Adipose tissue (tissue), 3 donors: ENCODE data around the gene OSBPL5. TPM values are rescaled to one million over a fixed set of nuclear protein-coding genes. Genes with fewer than 3 reads are reported as not detected.
"Not testable (repeated sequence)": the region's sequence is repeated elsewhere in the genome, so short reads cannot be mapped to it uniquely, and the experiment has no call there.

Experiments
- H3K27ac ChIP-seq: one replicate; pipeline ENCODE4 v1.5.1; 2013; ENCODE audit warnings: low read depth, low read length
- WGBS, 3 donors: extraction: QIAGEN DNeasy Blood & Tissue Kit; methylation state at CpG; one replicate each; pipeline ENCODE4 v1.1.7; 2013; 5-methylcytosine and 5-hydroxymethylcytosine counted together
- polyA plus RNA-seq, 3 donors: library from polyadenylated mRNA; stranded (reverse); fragments of 200-250 nt; gene quantifications; one replicate each; pipeline ENCODE4 v1.2.3, GENCODE V29; 2013
- donor health status: healthy with polysubstance abuse.
- donor health status: Bipolar disorder and iron deficiency.
- donor health status: healthy.

OSBPL5 gene
- polyA plus RNA-seq, 3 donors = 9.5 to 25.3 (median 19.7) TPM

DNA sequence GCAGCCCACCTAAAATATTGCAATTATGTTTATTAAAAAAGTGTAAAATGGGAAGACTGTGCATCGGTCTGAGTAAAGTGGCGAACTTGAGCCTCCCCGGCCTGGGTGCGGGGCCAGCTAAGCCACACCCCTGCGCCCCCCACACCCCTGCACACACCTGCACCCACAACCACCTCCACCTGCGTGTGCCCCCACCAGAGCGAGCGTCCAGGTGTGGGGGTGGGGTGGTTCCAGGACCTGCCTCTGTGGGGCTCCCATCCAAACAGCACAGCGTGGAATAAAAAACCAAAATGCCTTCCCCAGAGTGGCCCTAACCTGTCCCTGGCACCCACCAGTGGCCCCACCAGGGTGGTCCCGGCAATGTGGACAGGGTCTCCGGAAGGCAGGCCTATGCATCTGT lies 77.7 kb downstream of the OSBPL5 start:
- H3K27ac ChIP-seq = no peak overlapping the region
- WGBS, 3 donors = 87 to 96% (median 90%) methylated on average over 11 of the region's 11 CpGs

DNA sequence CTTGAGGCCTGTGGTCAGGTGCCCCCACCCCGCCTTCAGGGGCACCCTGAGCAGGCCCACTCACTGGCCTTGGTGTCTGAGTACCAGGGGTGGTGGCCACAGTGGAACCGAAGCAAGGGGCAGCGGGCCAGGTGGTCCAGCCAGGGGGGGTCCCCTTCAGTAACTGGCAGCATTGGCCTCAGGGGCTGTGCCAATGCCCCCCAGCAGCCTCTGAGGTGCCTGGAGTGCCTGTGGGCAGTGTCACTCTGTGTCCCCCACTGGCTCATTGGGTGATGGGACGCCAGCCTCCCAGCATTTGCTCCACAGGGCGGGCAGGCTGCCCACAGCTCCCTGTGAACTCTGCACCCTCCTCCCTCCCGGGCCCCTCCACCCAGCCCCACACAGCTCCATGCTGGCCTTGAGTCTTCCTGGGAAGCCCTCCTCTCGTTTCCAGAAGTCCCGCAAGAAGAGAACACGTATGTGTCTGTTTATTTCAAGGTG lies 78.4 kb downstream of the OSBPL5 start:
- 71 to 77% (median 74%) methylated on average over 9 of the region's 9 CpGs for WGBS, 3 donors
- H3K27ac ChIP-seq = no peak overlapping the region

DNA sequence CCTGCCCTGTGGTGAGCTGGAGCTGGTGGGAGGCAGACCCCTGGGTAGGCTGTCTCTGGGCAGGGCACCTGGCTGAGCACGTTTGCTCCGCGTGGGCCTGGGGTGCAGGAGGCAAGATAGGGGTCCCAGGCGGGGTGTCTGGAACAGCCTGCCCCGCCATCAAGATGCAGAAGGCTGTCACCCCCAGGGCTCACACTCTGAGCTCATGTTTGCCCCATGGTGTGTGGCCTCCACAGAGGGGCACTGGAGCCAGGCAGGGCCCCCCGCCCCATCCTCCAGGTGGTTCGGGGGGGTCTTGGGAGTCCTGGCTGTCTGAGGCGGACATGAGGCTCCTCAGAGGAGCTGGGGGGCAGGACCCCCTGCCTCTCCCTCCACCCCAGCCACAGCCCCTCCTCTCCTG lies 79.0 kb downstream of the OSBPL5 start:
- 71 to 74% (median 72%) methylated on average over 6 to 8 of the region's 8 CpGs for whole genome bisulfite sequencing, 3 donors
- no peak overlapping the region for H3K27ac ChIP-seq

DNA sequence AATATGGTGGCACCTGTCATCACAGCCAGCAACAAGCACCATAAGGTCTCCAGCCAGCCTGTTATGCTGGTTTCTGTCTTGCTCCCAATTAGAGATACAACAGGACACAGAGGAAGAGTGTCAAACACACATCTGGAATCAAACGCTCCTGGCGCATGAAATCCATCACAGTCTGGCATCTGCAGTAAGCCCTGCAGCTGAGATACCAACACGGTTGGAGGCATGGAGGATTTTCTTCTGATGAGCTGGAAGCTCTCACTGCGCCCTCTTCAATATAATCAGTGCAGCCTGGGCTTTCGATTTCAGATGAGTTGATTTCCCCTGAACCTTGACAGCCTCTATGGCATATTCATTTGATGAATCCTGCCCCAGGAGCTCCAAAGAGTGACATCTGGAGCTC lies 80.1 kb downstream of the OSBPL5 start:
- H3K27ac ChIP-seq = no peak overlapping the region
- WGBS, 3 donors = 61 to 64% (median 63%) methylated on average over 5 of the region's 5 CpGs

DNA sequence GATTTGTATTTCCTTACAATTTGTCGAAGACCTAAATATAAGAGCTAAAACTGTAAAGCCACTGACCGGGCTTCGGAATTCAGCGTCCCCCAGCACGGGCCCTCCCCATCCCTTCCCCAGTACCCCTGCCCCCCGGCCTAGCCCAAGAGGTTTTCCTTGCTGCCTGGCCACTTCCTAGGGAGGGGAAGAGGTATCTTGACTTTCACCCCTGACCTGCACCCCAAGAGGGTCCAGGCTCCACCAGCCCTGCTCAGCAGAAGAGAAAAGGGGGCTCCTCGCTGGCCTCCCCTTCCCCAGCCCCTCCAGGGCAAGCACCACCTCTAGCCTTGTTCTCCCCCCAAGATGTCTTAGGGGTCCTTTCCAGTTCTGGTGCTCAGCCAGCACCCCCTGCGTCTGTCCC lies 81.8 kb downstream of the OSBPL5 start:
- no peak overlapping the region for H3K27ac ChIP-seq
- WGBS, 3 donors = 49 to 84% (median 59%) methylated on average over 8 of the region's 8 CpGs

DNA sequence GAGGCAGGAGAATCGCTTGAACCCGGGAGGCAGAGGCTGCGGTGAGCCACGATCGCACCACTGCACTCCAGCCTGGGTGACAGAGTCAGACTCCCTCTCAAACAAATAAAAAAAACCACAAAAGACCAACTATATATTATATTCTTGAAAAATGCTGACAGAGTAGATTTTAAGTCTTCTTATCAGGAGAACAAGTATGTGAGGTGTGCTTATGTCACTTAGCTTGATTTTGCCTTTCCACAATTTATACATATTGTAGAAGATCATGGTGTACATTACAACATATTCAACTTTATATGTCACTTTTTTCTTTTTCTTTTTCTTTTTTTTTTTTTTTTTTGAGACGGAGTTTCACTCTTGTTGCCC lies 83.7 kb downstream of the OSBPL5 start:
- no peak overlapping the region for H3K27ac ChIP-seq
- 79 to 95% (median 92%) methylated on average over 5 to 6 of the region's 6 CpGs for WGBS, 3 donors

DNA sequence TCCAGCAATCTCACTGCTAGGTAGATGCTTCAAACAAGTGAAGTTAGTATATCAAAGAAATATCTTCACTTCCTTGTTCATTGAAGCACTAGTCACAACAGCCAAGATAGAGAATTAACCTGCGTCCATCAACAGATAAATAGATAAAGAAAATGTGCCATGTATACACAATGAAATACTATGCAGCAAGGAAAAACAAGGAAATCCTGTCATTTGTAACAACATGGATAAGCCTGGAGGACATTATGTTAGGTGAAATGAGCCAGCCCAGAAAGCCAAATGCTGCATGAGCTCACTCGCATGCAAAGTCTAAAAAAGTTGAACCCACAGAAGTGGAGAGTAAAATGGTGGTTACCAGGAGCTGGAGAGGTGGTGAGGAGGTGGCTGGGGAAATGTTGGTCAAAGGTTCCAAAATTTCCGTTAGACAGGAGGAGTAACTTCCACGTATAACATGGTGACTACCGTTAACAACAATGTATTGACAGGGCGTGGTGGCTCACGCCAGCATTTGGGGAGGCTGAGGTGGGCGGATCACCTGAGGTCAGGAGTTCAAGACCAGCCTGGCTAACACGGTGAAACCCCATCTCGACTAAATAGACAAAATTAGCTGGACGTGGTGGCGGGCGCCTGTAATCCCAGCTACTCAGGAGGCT lies 84.3 kb downstream of the OSBPL5 start:
- no peak overlapping the region for H3K27ac ChIP-seq
- 83 to 86% (median 85%) methylated on average over 13 of the region's 13 CpGs for WGBS, 3 donors

DNA sequence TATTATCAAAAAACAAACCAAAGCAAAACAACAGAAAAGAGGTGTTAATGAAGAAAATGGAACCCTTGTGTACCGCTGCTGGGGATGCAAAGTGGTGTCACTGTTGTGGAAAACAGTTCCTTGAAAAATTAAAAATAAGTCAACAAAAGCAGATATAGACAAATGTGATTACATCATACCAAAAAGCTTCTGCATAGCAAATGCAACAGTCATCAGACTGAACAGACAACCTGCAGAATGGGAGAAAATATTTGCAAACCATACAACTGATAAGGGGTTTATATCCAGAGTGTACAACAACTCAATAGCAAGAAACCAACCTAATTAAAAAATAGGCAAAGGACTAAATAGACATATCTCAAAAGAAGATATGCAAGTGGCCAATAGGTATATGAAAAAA lies 85.0 kb downstream of the OSBPL5 start:
- WGBS, 3 donors = 78 to 95% (median 92%) methylated on average over 1 of the region's 1 CpG
- no peak overlapping the region for H3K27ac ChIP-seq

DNA sequence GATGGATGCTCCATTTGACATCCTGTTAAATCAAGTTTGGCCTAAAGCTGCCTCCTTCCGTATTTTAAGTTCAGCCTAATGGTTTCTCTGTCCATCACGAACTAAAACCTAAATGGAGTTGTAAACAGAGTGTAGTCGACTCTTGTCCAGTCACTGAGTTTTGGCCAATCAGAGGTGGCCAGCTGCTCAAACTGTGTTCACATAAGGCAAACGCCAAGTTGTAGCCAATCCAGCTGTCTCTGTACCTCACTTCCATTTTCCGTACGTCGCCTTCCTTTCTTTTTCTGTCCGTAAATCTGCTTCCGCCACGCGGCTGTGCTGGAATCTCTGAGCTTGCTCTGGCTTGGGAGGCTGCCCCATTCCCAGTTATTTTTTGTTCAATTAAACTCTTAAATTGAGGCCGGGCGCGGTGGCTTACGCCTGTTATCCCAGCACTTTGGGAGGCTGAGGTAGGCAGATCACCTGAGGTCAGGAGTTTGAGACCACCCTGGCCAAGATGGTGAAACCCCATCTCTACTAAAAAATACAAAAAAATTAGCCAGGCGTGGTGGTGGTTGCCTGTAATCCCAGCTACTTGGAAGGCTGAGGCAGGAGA lies 87.2 kb downstream of the OSBPL5 start:
- no peak overlapping the region for H3K27ac ChIP-seq
- 82 to 90% (median 82%) methylated on average over 16 of the region's 16 CpGs for WGBS, 3 donors

DNA sequence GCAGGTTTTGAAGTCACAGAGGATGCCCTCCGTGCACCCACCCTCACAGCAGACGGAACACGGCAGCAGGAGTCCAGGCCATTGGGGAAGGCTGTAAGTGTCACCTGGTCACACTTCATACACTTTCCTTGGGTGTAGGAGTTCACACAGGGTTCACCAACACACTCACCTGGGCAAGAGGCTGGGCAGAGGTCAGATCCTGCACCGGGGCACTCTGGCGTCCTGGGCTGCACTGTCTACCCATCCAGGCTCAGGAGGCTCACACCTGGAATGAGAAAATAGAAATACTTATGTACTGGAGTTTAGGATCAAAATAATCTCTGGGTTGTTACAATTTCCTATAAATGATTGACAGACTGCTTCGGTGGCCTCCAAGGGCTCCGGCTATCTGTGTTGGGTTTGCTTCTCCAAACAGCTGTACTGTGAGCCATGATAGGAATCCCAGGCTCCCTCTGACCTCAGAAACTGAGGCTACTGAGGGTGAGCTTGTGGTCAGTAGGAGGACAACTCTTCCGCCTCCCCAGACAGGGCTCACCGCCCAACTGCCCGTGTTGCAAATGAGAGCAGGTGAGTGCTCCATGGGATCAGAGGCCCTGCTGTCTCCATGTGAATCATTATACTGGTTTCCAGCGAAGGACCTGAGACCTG lies 87.8 kb downstream of the OSBPL5 start:
- WGBS, 3 donors = 65 to 88% (median 87%) methylated on average over 11 of the region's 11 CpGs
- H3K27ac ChIP-seq = no peak overlapping the region

DNA sequence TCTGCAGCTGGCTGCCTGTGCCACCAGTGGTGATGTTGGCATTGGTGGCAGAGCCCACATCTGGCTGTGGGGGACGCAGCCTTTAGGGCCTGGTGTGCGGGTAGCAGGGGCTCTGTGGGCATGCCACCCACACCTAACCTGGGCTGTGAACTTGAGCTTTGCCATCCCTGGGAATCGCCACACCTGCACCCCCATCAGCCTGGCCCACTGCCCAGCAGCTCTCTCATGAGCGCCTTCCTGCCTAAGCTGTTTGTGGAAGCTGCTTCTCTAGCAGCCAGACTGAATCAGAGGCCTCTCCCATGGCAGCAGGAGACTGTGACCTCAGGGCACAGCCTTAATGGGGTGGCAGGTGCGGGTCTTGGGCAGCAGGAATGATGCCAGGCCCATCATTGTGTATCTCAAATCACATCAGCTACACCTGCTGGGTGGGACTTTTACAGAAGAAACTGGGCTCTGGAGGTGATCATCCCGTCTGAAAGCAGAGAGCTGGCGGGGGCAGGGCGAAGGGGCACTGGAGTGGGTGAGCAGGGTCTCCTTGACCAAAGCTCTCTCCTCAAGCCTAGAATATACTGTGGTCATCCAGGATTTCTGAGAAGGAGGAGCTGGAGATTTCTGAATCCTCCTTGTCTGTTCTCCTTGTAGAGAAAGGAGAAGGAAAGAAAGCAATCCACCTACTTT lies 90.1 kb downstream of the OSBPL5 start:
- H3K27ac ChIP-seq = no peak overlapping the region
- WGBS, 3 donors = 49 to 72% (median 68%) methylated on average over 8 of the region's 8 CpGs

DNA sequence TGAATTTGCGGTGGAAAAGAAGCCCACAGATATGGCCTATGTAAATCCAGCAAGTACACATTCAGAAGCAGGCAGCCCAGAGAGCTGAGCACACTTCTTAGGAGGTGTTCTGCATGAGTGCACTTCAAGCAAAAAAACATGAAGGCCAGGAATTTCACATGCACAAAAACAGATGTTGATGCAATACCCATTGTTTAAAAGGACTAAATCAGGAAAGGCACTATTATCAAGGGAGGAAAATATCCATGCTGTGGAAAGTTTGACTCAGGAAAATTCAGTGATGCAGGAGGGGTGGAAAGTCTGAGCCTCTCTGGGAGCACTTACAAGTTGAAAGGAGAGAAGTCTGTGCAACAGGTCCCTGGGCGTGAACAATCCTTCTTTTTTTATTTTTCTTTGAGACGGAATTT lies 92.1 kb downstream of the OSBPL5 start:
- H3K27ac ChIP-seq = no peak overlapping the region
- 69 to 93% (median 72%) methylated on average over 3 of the region's 3 CpGs for WGBS, 3 donors

DNA sequence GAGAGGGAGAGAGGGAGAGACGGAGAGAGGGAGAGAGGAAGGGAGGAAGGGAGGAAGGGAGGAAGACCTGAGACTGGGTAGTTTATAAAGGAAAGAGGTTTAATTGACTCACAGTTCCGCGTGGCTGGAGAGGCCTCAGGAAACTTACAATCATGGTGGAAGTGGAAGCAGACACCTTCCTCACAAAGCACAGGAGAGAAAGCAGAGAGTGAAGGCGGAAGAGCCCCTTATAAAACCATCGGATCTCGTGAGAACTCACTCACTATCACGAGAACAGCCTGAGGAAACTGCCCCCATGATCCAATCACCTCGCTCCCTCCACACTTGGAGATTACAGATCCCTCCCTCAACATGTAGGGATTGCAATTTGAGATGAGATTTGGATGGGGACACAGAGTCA lies 95.7 kb downstream of the OSBPL5 start:
- WGBS, 3 donors = 82 to 85% (median 84%) methylated on average over 7 of the region's 8 CpGs
- H3K27ac ChIP-seq = no peak overlapping the region

DNA sequence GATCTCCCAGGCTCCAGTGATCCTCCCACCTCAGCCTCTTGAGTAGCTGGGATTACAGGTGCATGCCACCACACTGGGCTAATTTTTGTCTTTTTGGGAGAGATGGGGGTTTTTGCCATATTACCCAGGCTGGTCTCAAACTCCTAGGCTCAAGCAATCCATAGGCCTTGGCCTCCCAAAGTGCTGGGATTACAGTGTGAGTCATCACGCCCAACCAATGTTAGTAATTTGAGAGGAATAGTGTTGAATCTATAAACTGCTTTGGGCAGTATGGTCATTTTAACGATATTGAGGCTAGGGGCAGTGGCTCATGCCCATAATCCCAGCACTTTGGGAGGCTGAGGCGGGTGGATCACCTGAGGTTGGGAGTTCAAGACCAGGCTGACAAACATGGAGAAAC lies 98.8 kb downstream of the OSBPL5 start:
- 94 to 96% (median 95%) methylated on average over 3 of the region's 3 CpGs for WGBS, 3 donors
- not testable (repeated sequence) for H3K27ac ChIP-seq

DNA sequence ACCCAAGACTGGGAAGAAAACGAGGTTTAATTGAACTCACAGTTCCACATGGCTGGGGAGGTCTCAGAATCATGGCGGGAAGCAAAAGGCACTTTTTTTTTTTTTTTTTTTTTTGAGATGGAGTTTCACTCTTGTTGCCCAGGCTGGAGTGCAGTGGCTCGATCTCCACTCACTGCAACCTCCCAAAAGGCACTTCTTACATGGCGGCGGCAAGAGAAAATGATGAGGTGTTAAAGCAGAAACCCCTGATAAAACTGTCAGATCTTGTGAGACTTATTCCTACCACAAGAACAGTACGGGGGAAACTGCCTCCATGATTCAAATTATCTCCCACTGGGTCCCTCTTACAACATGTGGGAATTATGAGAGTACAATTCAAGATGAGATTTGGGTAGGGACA lies 100.4 kb downstream of the OSBPL5 start:
- 90 to 94% (median 93%) methylated on average over 6 of the region's 6 CpGs for WGBS, 3 donors

DNA sequence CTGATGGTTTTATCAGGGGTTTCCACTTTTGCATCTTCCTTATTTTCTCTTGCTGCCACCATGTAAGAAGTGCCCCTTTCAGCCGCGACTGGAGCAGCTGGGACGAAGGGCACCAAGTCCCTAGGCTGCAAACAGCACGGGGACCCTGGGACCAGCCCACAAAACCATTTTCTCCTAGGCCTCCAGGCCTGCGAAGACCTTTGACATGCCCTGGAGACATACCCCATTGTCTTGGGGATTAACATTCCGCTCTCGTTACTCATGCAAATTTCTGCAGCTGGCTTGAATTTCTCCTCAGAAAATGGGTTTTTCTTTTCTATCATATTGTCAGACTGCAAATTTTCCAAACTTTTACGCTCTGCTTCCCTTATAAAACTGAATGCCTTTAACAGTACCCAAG lies 101.2 kb downstream of the OSBPL5 start:
- H3K27ac ChIP-seq = not testable (repeated sequence)
- 78 to 80% (median 79%) methylated on average over 8 of the region's 8 CpGs for WGBS, 3 donors

More for the DNA sequence above, 100.4 kb downstream of the OSBPL5 start:
- not testable (repeated sequence) for H3K27ac ChIP-seq

DNA sequence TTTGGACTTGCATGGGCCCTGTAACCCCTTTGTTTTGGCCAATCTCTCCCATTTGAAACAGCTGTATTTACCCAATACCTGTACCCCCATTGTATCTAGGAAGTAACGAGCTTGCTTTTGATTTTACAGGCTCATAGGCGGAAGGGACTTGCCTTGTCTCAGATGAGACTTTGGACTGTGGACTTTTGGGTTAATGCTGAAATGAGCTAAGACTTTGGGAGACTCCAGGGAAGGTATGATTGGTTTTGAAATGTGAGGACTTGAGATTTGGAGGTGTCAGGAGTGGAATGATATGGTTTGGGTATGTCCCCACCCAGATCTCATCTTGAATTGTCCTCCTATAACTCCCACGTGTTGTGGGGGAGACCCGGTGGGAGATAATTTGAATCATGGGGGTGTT lies 101.7 kb downstream of the OSBPL5 start:
- not testable (repeated sequence) for H3K27ac ChIP-seq
- 81 to 89% (median 88%) methylated on average over 4 of the region's 4 CpGs for WGBS, 3 donors

DNA sequence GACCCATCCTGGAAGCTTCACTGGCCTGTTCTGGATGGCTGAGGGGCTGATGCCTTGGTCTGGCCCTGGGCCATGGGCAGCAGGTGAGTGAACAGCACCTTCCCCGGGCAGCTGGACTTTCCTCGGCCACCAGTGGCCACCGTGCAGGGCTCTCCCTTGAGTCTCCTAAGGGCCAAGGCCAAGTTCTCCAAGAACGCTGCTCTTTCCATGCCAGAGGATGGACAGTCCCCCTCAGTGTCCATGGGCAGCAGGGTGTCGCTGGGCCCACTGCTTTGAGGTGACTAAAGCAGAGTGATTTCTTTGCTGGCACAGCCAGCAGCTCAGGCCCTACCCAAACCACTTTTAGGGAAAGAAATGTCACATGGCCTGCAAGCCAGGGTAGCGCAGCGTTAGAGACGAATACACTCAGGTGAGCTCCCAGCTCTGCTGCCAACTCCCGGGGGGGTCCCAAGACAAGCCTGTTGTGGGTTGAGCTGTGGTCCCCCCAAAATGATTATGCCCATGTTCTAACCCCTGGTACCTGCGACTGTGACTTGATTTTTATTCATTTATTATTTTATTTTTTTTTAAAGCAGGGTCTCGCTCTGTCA lies 104.6 kb downstream of the OSBPL5 start:
- 88 to 94% (median 93%) methylated on average over 11 of the region's 11 CpGs for WGBS, 3 donors
- no peak overlapping the region for H3K27ac ChIP-seq
